RKO (cell line): ENCODE data around the gene CRIP2.

Source experiments
- DNase-seq: peaks from one replicate; pipeline ENCODE4 v3.0.0-alpha.2; 2016; ENCODE audit warnings: low spot score

The CRIP2 gene

DNA sequence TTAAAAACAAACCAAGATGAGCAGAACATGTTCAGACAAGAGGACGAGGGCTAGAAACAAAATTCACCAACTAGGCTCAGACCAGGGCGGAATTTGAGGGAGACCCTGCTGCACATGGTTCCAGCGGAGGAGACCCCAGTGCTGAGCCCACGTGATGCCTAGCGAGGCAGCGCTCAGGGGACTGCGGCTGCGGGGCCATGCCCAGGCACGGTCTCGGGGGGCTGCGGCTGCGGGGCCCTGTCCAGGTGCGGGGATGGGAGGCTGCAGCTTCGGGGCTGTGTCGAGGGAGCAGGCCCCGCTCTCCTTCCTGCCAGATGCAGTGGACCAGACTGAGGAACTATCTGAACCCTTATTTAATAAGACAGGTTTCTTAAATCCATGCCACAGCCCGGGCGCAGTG, 12.7 kb upstream of the CRIP2 start:
- no peak for DNase-seq

DNA sequence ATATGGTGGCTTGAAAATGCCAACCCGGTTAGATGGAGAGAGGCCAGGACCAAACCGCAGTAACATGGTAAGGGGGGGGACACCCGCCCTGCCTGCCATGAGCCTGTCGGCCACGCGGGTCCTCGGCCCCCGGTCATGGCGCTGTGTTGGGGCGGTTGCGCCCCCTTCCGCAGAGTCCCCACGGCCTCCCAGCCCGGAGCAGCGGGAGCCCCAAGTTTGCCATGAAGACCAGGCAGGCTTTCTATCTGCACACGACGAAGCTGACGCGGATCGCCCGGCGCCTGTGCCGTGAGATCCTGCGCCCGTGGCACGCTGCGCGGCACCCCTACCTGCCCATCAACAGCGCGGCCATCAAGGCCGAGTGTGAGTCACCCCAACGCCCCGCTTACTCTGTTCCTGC, 10.1 kb upstream of the CRIP2 start:
- DNase-seq, result no peak

DNA sequence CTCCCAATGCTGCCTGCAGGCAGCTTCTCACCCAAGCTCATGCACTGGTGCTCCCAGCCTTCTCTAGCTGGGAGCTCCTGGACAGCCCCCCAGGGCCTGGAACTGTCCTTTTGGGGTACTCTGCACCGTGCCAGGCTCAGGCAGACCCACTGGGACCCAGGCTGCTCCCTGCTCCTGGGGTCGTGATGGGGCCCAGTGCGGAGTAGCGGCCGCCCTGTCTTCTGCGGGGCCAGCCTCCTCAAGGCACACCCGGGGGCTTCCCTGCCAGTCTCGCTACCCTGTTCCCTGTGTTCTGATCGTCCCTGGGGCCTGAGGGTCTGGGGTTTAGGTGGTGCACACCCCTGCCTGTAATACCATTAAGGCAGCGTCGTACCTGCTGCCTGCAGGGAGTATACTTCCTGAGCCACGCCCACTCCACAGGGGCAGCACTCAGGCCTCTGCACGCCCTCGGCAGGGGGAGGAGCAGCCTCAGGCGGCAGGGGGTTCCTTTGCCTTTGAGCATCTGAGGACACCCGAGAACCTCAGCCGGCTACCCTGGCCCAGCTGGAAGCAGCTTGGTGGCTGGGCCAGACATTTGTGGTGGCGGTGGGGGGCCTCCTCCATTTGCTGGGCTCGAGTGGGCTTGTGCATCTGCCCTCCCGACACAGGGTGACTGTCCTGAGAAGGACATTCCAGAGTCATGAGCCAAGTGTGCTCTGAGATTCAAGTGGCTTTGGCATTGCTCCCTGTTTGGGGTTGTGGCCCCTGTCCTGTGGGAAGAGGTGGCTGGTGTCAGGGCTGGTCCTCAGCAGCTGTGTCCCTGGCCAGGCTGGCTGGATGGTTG, 9.2 kb upstream of the CRIP2 start:
- no peak for DNase-seq

DNA sequence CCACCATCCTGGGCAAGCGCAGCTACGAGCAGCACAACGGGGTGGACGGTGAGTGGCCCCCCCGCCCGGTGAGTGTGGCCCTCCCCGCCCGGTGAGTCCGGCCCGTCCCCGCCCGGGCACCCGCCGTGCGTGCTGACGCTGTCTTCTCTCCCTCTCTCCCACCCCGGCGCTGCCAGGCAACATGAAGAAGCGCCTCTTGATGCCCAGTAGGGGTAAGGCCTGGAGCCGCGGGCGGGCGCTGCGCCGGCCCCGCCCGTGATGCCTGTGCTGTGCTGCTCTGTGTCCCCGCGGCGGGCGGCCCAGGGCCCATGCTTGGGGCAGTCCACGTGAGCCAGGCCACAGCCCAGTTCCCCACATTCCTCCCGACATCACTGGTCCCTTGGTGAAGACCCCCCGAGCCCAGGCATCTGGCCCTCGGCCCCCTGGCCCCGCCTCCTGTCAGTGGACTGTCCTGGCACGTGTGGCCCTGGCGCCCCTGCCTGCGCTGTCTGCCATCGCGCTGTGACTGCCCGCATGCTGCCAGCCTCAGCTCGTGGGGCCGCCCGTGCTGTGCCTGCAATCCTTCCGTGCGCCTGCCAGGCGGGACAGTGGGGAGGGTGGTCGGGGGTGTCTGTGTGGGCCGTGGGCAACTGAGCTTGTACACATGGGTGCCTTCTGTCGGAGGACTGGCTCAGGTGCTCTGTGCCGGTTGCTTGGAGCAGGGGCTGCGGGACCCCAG, 7.9 kb upstream of the CRIP2 start:
- DNase-seq, result no peak

DNA sequence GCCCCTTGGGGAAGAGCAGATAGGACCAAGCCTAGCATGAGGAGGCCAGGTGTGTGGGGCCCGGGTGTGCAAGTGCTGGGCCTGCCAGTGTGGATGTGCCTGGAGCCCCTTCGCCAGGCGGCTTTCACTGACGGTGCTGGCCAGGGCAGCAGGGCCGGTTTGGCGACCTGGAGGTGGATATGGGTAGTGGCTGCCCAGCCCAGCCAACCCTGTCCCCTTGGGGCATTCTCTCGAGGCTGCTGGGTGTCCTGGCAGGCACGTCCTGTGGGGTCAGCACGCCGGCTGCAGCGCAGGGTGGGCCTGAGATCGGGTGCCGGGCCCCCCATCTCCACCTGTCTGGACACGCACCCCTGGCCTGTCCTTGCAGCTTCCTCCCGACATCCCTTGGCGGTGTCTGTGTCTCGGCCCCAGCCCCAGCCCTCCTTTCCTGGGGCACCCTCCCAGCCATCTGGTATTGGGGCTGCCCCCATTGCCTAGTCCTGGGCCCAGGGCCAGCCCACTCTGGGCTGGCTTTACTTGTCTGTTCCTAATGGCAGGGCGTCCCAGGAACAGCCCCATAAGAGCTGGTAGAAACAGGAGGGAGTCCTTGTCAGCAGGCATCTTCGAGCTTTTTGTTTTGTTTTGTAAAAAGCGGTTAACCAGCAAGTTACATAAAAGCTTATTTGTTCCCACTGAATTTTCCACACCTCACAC, 7.2 kb upstream of the CRIP2 start:
- DNase-seq, result no peak

DNA sequence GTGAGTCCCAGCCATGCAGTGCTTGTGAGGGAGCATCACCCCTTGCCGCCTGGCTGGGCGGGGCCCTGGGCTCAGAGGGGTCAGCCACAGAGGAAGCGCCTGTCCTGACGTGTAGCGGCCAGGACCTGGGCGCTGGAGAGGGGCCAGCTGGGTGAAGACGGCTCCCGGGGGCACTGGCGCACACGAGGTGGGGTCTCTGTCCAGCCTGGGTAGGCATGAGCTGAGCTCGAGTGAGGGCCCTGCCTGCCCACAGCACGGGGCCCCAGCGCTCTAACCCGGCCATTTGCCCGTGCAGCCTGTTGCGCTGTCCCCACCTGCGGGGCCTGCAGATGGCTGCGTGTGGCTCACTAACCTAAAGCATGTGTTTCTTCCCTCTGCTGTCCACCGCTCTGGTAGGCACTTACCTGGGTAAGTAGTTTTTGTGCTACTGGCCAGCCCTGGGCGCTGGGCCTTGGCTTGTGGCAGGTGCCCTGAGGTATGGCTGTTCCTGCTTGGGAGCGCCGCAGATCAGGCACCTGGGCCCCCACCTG, 6.6 kb upstream of the CRIP2 start:
- no peak for DNase-seq

DNA sequence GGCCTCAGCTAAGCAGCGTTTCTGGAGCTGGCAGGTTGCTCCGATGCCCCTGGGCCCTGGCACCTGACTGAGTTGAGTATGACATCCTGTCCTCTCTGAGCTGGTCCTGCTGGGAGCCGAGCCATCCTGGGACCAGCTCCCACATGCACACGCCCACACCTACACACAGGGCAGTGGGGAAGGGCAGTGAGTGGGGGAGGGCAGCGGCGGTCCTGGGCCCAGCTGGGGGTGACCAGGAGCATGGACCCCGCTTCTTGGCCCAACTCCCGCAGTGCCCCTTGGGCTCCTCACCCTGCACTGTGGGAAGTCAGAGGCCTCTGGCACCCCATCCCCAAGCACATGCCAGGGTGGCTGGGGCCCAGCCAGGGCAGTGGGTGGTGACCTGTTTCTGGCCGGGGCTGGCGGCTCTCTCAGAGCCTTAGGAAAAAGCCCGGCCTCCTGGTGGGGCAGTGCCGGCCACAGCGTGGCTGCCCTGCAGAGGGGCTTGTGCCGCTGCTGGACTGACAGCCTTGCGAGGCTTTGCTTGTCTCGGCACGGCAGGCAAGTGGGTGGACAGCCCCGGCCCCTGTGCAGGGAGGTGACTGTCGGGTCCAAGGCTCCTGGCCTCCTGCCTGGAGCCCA, 5.9 kb upstream of the CRIP2 start:
- DNase-seq, result no peak

DNA sequence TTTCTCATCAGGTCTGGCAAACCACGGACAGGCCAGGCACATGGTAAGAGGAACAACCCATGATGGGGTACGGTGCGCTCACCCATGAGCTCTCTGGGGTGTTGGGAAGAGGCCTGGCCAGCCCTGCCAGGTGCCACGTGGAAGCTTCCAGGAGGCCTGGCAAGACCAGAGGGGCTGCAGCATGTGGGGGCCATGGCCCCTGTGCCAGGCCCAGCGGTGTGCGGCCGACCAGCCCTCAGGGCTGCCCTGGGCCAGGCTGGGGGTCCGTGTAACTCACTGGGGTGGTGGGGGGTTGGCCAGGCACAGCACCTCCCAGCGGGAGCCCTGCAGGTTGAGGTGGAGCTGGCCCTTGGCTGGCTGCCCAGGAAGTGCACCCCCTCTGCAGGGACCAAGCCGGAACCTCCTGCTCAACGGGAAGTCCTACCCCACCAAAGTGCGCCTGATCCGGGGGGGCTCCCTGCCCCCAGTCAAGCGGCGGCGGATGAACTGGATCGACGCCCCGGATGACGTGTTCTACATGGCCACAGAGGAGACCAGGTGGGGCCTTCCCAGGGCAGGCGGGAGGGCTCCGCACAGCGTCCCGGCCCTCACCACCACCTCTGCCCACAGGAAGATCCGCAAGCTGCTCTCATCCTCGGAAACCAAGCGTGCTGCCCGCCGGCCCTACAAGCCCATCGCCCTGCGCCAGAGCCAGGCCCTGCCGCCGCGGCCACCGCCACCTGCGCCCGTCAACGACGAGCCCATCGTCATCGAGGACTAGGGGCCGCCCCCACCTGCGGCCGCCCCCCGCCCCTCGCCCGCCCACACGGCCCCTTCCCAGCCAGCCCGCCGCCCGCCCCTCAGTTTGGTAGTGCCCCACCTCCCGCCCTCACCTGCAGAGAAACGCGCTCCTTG, 4.9 kb upstream of the CRIP2 start:
- no peak for DNase-seq

DNA sequence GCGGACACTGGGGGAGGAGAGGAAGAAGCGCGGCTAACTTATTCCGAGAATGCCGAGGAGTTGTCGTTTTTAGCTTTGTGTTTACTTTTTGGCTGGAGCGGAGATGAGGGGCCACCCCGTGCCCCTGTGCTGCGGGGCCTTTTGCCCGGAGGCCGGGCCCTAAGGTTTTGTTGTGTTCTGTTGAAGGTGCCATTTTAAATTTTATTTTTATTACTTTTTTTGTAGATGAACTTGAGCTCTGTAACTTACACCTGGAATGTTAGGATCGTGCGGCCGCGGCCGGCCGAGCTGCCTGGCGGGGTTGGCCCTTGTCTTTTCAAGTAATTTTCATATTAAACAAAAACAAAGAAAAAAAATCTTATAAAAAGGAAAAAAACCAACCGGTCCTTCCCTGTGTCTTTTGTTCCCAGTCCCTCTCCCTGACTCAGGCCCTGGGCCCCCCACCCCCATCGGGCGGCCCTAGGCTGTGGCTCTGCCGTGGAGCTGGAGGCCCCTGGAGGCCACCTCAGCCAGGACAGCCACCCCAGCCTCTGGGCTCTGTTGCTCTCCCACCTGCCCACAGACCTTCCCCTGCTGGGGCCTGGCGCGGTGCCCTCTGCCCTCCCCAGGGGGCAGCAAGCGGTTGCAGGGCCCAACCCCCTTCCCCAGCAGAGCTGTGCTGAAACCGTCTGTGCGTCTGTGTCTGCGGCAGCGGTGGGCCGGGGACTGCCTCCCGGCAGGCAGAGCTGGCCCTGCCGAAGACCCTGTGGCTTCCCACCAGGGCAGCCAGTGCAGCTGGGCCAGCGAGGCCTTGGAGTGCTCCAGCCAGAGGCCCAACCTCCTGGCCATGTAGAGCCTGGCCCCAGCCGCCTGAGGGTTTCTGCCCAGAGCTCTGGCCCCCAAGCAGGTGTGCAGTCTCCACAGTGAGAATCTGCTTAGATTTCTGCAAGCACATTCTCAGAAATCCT, 4.0 kb upstream of the CRIP2 start:
- no peak for DNase-seq

DNA sequence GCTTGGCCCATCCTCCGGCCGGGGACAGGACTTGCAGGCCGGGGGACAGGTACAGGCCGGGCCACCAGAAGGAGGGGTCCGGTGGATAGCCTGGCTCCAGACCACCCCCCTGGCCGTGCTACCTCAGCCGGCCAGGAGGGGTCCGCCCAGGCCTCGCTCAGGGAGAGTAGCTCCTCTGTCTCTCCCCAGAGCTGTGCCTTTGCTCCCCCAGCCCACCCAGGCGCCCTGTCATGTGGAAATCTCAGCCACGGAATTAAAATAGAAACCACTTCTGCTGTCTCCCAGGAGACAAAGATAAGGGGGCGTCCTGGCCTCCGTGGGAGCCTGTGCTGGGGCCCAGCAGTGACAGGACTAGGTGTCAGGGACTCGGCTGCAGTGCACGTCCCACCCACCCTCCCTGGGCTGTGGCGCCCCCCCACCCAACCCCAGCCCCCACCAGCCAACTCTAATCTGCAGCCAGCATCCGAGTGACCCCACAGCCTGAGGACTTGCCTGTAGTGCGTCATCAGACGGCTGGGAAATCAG, 3.3 kb upstream of the CRIP2 start:
- no peak for DNase-seq

DNA sequence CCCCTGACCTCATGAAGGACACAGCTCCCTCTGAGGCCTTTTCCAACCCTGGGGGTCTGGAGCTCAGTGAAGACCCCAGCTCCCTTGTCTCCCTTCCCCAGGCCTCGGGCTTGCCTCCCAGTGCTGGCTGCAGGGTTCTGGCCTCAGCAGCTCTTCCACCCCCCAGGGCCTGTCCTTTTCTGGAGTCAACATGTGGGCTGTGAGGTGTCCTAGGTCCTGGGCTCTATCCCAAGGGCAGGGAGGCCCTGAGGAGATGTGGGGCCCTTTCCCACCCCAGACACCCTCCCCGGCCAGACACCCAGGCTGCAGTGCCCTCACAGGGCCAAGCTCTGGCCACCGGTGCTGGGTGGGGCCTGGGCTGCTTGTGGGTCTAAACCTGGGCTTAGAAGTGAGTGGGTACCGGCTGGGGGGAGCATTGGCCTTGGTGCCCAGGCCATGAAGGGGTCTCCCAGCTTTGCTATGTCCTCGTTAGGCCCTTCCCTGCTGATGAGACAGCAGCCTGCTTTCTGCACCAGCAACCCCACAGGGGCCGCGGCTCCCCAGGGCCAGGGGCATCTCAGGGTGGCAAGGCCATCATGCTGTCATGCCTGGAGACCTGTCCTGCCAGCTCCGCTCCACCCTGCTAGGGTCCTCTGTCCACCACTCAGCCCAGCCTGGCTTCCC, 2.7 kb upstream of the CRIP2 start:
- DNase-seq, result no peak

DNA sequence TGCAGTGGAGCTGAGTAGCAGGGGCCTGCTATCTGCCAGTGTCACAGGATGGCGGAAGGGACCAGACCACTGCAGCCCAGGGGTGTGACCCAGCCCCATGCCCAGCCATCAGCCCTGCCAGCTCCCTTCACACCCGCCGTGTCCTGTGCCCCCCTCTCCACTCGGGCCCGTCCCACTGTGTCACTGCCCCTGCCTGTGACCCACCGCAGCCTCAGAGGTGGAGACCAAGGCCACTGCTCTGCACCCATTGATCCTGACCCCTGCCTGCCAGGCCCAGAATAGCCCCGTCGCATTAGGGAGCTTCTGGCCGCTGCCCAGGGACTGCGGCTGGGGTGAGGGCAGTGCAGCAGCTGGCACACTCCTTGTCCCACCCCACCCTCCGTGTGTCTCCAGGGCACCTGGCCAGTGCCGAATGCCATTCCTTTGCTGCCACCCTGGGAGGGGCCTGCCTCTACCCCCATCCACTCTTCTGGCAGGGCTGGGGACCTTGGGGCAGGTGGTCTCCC, 2.1 kb upstream of the CRIP2 start:
- no peak for DNase-seq

DNA sequence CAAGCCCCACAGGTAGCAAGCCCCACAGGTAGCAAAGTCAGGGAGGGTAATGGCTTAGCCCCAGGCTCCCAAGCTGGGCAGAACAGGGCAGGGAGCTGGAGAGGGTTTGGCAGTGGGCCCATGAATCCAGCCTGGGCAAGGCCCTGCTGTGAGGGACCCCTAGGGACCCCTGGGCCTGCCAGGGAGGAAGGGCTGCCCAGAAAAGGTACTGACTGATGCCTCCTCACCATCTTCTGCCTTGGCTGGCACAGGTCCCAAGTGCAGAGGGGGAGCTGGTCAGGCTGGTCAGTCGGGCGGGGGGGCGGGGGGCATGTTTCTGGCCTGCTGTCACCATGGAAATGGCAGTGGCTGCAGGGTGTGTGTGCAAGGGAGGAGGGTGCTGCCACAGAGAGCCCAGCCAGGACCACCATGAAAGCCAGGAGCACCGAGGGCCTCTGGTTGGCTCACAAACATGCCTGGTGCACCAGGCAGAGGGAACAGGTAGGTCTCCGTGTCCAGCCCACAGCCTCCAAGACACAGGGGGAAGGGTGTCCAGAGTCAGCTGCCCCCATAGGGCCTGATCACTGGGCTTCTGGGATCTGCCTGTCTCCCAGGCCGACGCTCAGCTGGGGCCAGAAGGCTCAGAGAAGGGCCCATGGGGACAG, 1.5 kb upstream of the CRIP2 start:
- DNase-seq, result no peak

DNA sequence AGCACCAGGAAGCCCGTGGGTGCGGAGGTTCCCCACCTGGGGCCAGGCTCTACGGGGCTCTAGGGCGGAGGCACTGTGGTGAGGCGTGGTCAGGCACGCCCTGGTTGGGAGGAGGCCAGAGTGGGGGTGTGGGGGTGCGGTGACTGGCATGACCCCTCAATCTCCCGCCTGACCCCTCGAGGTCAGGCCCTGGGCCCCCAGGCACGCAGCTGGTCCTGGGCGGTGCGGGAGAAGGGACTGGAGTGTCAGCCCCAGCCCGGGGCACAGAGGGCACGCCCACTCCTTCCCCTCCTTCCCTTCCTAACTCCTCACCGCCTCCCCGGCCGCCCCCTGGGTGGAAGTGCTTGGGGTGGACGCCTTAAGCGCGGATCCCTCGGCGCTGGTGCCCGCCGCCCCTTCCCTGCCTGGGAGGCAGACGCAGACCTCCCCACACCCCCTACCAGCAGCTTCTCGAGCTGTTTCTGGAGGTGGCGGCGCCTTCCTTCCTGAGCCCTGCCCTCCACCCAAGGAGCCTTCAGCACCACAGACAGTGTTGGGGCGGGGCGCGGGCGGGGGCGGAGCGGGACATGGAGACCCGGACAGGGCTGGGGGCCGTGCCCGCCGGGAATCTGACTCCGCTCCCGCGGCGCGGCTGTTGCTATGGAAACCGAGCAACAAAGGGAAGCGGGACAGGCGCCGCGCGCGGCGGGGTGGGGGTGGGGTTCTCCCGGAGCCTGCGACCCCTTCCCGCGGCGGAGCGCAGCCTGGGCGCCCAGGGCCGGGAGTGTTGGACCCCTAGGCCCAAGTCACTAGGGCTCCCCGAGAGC, 741 bp upstream of the CRIP2 start:
- DNase-seq, result peak; percentile 81

DNA sequence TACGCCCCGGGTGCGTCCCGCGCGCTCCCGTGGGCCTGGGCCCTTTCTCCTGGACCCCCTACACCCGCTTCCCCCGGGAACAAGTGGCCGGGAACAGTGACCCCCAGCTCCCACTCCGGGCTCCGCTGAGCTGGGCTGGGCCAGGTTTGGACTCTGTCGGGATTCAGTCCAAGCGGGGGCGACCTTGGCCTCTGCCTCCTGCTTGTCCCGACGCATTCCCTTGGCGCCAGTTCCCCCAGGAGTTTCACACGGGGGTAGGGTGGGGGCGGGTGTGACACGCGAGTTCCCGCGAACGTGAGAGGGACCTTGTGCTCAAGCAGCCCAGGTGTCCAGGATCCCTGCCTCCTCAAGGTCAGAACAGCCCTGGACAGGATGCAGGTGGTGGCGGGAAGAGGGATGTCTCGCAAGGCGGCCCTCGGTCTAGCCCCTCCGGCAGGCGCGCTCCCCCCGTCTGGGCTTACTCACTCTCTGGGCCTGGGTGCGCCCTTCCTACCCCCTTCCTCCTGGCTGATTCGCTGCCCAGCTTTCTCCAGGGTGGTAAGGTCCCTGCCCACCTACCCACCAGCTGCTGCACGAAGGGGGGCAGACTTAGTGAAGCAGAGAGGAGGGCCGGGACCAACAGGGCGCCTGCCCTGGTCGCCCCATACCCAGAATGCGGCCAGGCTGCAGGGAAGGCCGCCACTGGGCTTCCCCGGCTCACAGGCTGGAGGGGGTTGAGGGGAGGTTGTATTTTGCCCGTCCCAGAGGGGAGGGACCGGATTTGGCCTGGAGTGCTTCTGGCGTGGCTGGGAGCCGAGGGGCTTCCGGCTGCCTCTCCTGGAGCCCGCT, 862 bp downstream of the CRIP2 start:
- DNase-seq, result no peak

DNA sequence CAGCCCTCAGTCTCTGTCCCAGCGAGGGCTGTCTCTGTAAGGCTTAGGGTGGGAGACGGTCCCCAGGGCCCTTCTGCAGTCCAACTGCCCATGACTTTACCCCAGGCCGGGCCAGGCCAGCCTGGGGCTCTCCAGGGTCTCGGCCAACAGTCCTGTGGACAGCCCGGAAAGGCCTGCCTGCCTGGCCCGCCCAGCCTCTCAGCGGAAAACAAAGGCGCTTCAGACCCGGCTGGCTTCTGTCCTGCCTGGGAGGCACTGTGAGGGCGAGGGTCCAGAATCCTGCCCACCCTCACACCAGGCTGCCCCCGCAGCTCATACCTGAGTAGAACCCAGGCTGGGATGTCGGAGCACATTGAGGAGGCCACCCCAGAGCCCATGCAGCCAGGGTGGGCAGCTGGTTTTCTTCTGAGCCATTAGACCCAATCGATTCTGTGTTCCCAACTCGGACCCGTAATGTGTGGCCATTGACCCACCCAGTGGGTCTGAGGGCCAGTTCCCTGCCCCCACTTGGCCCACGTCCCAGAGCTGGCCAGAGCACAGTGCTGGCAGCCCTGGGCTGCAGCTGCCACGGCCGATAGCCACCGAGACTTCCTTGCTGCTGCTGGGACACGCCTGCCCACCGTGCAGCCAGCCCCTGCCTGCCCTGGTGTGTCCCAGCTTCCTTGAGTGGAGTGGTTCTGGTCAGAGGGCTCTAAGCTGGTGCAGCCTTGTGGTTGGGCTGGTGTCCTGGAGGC, 1.6 kb downstream of the CRIP2 start:
- no peak for DNase-seq
